GM12891 (cell line): ENCODE measurements around the gene FASN.

Experiments
- POLR2A ChIP-seq: IDR thresholded peaks from 2 replicates; pipeline ENCODE4 v1.6.1; 2011; ENCODE audit warnings: low read depth, low read length, control low read depth
- POLR2AphosphoS5 ChIP-seq: IDR thresholded peaks from 2 replicates; pipeline ENCODE4 v1.6.1; 2011; ENCODE audit warnings: low read depth, low read length, control low read depth
- TAF1 ChIP-seq: IDR thresholded peaks from 2 replicates; pipeline ENCODE4 v1.6.1; 2011; ENCODE audit warnings: low read depth, low read length, control low read depth

- no peak for TF ChIP-seq TAF1
- no peak for TF ChIP-seq POLR2AphosphoS5
- TF ChIP-seq POLR2A, result no peak
Observed at GRCh38 chr17:82127704-82128103, 29.7 kb upstream of the FASN start.
